ENCODE data around the gene MARK4.

MARK4 gene

GRCh38 chr19:45298264-45298663 lies 47.2 kb downstream of the MARK4 start:
- no peak for TF ChIP-seq CTCF (IDR thresholded peaks at IDR 0.05; ENCODE audit: low read depth, low read length)

GRCh38 chr19:45299719-45300118 lies 48.6 kb downstream of the MARK4 start:
- no peak for TF ChIP-seq CTCF (IDR thresholded peaks at IDR 0.05; ENCODE audit: low read depth, low read length)
- no peak overlapping the region for H3K4me3 ChIP-seq (ENCODE audit: low read depth, low read length)

More at GRCh38 chr19:45298264-45298663, 47.2 kb downstream of the MARK4 start:
- no peak overlapping the region for H3K4me3 ChIP-seq (ENCODE audit: low read depth, low read length)

DNA sequence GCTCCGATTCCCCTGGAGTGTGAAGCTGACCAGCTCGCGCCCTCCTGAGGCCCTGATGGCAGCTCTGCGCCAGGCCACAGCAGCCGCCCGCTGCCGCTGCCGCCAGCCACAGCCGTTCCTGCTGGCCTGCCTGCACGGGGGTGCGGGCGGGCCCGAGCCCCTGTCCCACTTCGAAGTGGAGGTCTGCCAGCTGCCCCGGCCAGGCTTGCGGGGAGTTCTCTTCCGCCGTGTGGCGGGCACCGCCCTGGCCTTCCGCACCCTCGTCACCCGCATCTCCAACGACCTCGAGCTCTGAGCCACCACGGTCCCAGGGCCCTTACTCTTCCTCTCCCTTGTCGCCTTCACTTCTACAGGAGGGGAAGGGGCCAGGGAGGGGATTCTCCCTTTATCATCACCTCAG lies 51.3 kb downstream of the MARK4 start:
- no peak for TF ChIP-seq CTCF (IDR thresholded peaks at IDR 0.05; ENCODE audit: low read depth, low read length)
- H3K4me3 ChIP-seq (ENCODE audit: low read depth, low read length): no peak overlapping the region

DNA sequence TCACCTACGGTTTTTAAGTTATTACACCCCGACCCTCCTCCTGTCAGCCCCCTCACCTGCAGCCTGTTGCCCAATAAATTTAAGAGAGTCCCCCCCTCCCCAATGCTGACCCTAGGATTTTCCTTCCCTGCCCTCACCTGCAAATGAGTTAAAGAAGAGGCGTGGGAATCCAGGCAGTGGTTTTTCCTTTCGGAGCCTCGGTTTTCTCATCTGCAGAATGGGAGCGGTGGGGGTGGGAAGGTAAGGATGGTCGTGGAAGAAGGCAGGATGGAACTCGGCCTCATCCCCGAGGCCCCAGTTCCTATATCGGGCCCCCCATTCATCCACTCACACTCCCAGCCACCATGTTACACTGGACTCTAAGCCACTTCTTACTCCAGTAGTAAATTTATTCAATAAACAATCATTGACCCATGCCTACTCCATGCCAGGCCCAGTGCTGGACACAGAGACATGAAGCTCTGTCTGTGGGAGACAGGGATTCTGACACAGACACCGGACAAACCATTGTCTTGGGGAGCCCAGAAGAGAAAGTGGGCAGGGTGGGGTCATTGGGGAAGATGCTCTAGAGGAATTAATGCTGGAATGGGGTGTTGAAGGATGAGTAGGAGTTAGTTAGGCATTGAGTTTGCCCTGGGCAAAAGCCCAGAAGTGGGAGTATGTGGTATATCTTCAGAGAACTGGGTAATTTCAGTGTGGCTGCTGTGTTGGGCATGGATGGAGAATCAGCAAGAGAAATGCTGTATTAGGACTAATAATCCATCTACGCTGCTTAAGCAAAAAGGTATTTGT lies 52.4 kb downstream of the MARK4 start:
- H3K4me3 ChIP-seq (ENCODE audit: low read depth, low read length): no peak overlapping the region
- no peak for TF ChIP-seq CTCF (IDR thresholded peaks at IDR 0.05; ENCODE audit: low read depth, low read length)

DNA sequence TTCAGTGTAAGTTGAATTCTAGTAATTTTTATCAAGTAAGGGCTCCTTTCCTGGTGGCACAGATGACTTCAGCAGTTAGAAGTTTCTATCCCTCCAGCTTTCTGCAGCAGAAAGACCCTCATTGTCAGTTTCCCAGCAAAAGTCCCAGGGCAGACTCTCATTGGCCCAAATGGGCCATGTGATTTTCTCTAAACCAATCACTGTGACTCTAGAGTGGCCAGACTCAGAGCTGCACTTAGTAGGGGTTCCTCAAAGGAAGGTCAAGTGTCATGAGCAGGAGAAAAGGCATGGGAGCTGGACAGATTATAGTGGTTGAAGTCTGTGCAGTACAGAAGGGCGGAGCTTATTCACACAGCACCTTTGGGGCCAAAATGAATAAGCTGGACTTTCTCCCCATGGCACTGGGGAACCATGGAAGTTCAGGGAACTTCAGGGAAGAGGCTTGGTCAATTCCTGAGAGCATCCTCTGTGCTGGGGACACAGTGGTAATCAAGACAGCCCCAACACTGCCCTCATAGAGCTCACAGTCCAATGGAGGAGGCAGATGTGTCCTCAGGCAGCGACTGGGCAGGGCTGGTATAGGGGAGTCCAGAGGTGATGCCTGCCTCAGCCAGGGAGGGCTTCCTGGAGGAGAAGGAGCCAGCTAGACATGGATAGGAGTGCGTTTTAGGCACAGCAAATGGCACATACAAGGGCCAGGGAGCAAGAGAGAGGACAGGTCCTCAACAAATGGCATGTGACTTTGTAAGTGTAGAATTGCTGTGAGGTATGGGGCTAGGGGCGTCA lies 53.3 kb downstream of the MARK4 start:
- no peak overlapping the region for H3K4me3 ChIP-seq (ENCODE audit: low read depth, low read length)
- TF ChIP-seq CTCF (IDR thresholded peaks at IDR 0.05; ENCODE audit: low read depth, low read length): no peak

- TF ChIP-seq CTCF (IDR thresholded peaks at IDR 0.05; ENCODE audit: low read depth, low read length): no peak
- no peak overlapping the region for H3K4me3 ChIP-seq (ENCODE audit: low read depth, low read length)
These were observed 53.9 kb downstream of the MARK4 start for GRCh38 chr19:45305007-45305406.

DNA sequence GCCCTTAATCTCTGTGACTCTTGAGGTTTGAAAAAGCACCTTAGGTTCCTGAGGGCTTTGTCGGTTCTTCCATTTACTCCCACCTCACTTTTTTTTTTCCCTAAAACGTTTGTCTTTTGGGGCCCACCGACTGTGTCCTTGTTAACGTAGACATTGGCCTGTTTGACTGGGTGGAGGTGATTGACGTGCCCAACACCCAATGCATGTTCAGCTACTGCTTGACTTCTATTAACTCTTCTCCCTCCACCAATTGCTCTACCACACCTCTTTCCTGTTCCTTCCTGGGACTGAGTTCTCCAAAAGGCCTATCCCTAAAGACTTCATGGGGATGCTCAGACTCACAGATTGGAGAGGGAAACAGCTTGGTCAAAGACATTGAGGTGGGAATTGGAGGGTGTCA lies 54.4 kb downstream of the MARK4 start:
- TF ChIP-seq CTCF (IDR thresholded peaks at IDR 0.05; ENCODE audit: low read depth, low read length): no peak
- H3K4me3 ChIP-seq (ENCODE audit: low read depth, low read length): no peak overlapping the region
